Osteoblast (primary cell): ENCODE results near the gene WTAP. TPM values are rescaled to one million over a fixed set of nuclear protein-coding genes. Genes with fewer than 3 reads are reported as not detected.
"Not testable (repeated sequence)": the region's sequence is repeated elsewhere in the genome, so short reads cannot be mapped to it uniquely, and the experiment has no call there.

Experiments used
- DNase-seq: peaks from one replicate; pipeline ENCODE4 v3.0.0; 2011; ENCODE audit warnings: low spot score, mixed read lengths; ENCODE audit not compliant: insufficient read length; ENCODE audit errors: missing footprints
- H2AFZ ChIP-seq: 2 replicates; pipeline ENCODE4 v1.6.0; 2011; ENCODE audit warnings: mild to moderate bottlenecking, low read length
- H3K27ac ChIP-seq: 2 replicates; pipeline ENCODE4 v1.5.1; 2011; ENCODE audit warnings: mild to moderate bottlenecking, low read depth, low read length, moderate library complexity
- H3K27me3 ChIP-seq: 2 replicates; pipeline ENCODE4 v1.6.0; 2012; ENCODE audit warnings: mild to moderate bottlenecking, control low read depth, inconsistent platforms, low read length, moderate library complexity; ENCODE audit not compliant: insufficient read depth
- H3K36me3 ChIP-seq: 2 replicates; pipeline ENCODE4 v1.5.1; 2011; ENCODE audit warnings: mild to moderate bottlenecking, low read length, control low read depth, moderate library complexity; ENCODE audit not compliant: insufficient read depth
- H3K4me1 ChIP-seq: 2 replicates; pipeline ENCODE4 v1.5.1; 2011; ENCODE audit warnings: mild to moderate bottlenecking, low read length, control low read depth, moderate library complexity; ENCODE audit not compliant: insufficient read depth
- H3K4me2 ChIP-seq: 2 replicates; pipeline ENCODE4 v1.6.0; 2011; ENCODE audit warnings: mild to moderate bottlenecking, low read length; ENCODE audit not compliant: insufficient read depth
- H3K4me3 ChIP-seq: fragments of 200-600 bp; sonication (generic); 3 replicates; pipeline ENCODE4 v1.5.1; 2012; ENCODE audit warnings: mild to moderate bottlenecking, low read length, inconsistent platforms; ENCODE audit not compliant: insufficient read depth
- H3K79me2 ChIP-seq: 2 replicates; pipeline ENCODE4 v1.6.0; 2012; ENCODE audit warnings: mild to moderate bottlenecking, low read length, control low read depth, inconsistent platforms; ENCODE audit not compliant: insufficient read depth
- H3K9me3 ChIP-seq: 2 replicates; pipeline ENCODE4 v1.5.1; 2011; ENCODE audit warnings: low read depth, low read length, control low read depth
- H4K20me1 ChIP-seq: 2 replicates; pipeline ENCODE4 v1.6.0; 2012; ENCODE audit warnings: mild to moderate bottlenecking, low read length, control low read depth; ENCODE audit not compliant: insufficient read depth
- CTCF ChIP-seq: IDR thresholded peaks from 2 replicates; pipeline ENCODE4 v1.5.1; 2011; ENCODE audit warnings: mild to moderate bottlenecking, low read depth, low read length, moderate library complexity; ENCODE audit errors: extremely low read depth
- total RNA-seq: library from RNA; depleted of rRNA; stranded (reverse); fragments of >200 nt; gene quantifications from 2 replicates; pipeline ENCODE4 v1.2.3, GENCODE V29; 2012

The WTAP gene
- total RNA-seq, 1 donor: 119 TPM

GRCh38 chr6:159733395-159733794, 6.1 kb downstream of the WTAP start:
- not testable (repeated sequence) for H3K9me3 ChIP-seq, H3K27ac ChIP-seq, H3K4me2 ChIP-seq, H3K4me3 ChIP-seq, H3K27me3 ChIP-seq, DNase-seq, H2AFZ ChIP-seq
- Histone ChIP-seq H3K4me1 (peaks cover 16% of the 10 kb centered on the region), H3K36me3 (peaks cover 17% of the 10 kb centered on the region), H3K79me2 (peaks cover 100% of the 10 kb centered on the region), H4K20me1 (peaks cover 72% of the 10 kb centered on the region)

- no peak overlapping the region for H3K4me2 ChIP-seq
- H3K36me3 ChIP-seq: peaks cover 29% of the 10 kb centered on the region
- DNase-seq: no peak
- no peak overlapping the region for H2AFZ ChIP-seq
- no peaks in the 10 kb centered on the region for H3K27me3 ChIP-seq
- H3K4me1 ChIP-seq: no peaks in the 10 kb centered on the region
- H3K79me2 ChIP-seq: peaks cover 98% of the 10 kb centered on the region
- H3K9me3 ChIP-seq: no peaks in the 10 kb centered on the region
- no peak overlapping the region for H3K27ac ChIP-seq
- TF ChIP-seq CTCF: no peak
- no peak overlapping the region for H3K4me3 ChIP-seq
- H4K20me1 ChIP-seq: peaks cover 37% of the 10 kb centered on the region
Measured at GRCh38 chr6:159736908-159737307, 9.6 kb downstream of the WTAP start.

- no peak for TF ChIP-seq CTCF
- no peaks in the 10 kb centered on the region for H3K4me1 ChIP-seq
- H3K27ac ChIP-seq: no peak overlapping the region
- H3K27me3 ChIP-seq: no peaks in the 10 kb centered on the region
- H4K20me1 ChIP-seq: peaks cover 17% of the 10 kb centered on the region
- DNase-seq: no peak
- no peak overlapping the region for H3K4me2 ChIP-seq
- H3K36me3 ChIP-seq: peaks cover 50% of the 10 kb centered on the region
- H2AFZ ChIP-seq: no peak overlapping the region
- H3K4me3 ChIP-seq: no peak overlapping the region
- peaks cover 94% of the 10 kb centered on the region for H3K79me2 ChIP-seq
- no peaks in the 10 kb centered on the region for H3K9me3 ChIP-seq
Measured at GRCh38 chr6:159739341-159739740, 12.0 kb downstream of the WTAP start.

GRCh38 chr6:159742165-159742564, 14.9 kb downstream of the WTAP start:
- no peak for DNase-seq
- H3K4me2 ChIP-seq: no peak overlapping the region
- H3K4me1 ChIP-seq: no peaks in the 10 kb centered on the region
- H3K4me3 ChIP-seq: no peak overlapping the region
- H3K36me3 ChIP-seq: peaks cover 74% of the 10 kb centered on the region
- H2AFZ ChIP-seq: no peak overlapping the region
- H3K79me2 ChIP-seq: peaks cover 90% of the 10 kb centered on the region
- peaks cover 16% of the 10 kb centered on the region for H4K20me1 ChIP-seq
- no peaks in the 10 kb centered on the region for H3K27me3 ChIP-seq
- no peaks in the 10 kb centered on the region for H3K9me3 ChIP-seq
- no peak for TF ChIP-seq CTCF
- no peak overlapping the region for H3K27ac ChIP-seq
